K562 (cell line): Measurements from ENCODE around the gene BCL6B. TPM values are rescaled to one million over a fixed set of nuclear protein-coding genes. Genes with fewer than 3 reads are reported as not detected.

Source experiments
- CBFA2T3 ChIP-seq: fragments of 450-650 bp; IDR thresholded peaks from 2 replicates; pipeline ENCODE4 v1.6.1; 2017
- CEBPG ChIP-seq, 3 experiments: fragments of 200-800 bp in 1 of 3; sonication (Bioruptor generic) in 1 of 3; sonication (generic) in 1 of 3; formaldehyde crosslinking in 1 of 3; IDR thresholded peaks in 2 of 3; conservative IDR thresholded peaks in 1 of 3; 2 replicates each; pipeline versions ENCODE4 v1.6.1 to v1.8.0; 2016 to 2022; ENCODE audit warnings: missing compliant biosample characterization in 2 of 3, missing genetic modification characterization in 2 of 3, mild to moderate bottlenecking in 1 of 3, missing genetic modification reagents in 1 of 3
- ELF2 ChIP-seq: fragments of 250-450 bp; sonication (Bioruptor Pico); IDR thresholded peaks from 2 replicates; pipeline ENCODE4 v1.5.0; 2021; ENCODE audit warnings: mild to moderate bottlenecking
- FOXA1 ChIP-seq: fragments of 450-650 bp; IDR thresholded peaks from 2 replicates; pipeline ENCODE4 v1.6.1; 2016; ENCODE audit warnings: mild to moderate bottlenecking, borderline replicate concordance
- L3MBTL2 ChIP-seq: fragments of 450-650 bp; IDR thresholded peaks from 2 replicates; pipeline ENCODE4 v1.6.1; 2016; ENCODE audit warnings: mild to moderate bottlenecking, moderate library complexity
- POLR2B ChIP-seq: fragments of 450-650 bp; IDR thresholded peaks from 2 replicates; pipeline ENCODE4 v1.6.1; 2018; ENCODE audit warnings: low read depth; ENCODE audit not compliant: partially characterized antibody
- PYGO2 ChIP-seq: fragments of 450-650 bp; IDR thresholded peaks from 2 replicates; pipeline ENCODE4 v1.6.1; 2016; ENCODE audit warnings: mild to moderate bottlenecking, missing genetic modification characterization, moderate library complexity, missing compliant biosample characterization
- SMARCB1 ChIP-seq: IDR thresholded peaks from 2 replicates; pipeline ENCODE4 v1.6.1; 2011; ENCODE audit warnings: improper control_type of control experiment, low read depth; ENCODE audit not compliant: insufficient read length
- SOX6 ChIP-seq: fragments of 450-650 bp; IDR thresholded peaks from 2 replicates; pipeline ENCODE4 v1.6.1; 2014; ENCODE audit warnings: mild to moderate bottlenecking
- SUPT5H ChIP-seq: fragments of 450-650 bp; IDR thresholded peaks from 2 replicates; pipeline ENCODE4 v1.6.1; 2016
- WHSC1 ChIP-seq: IDR thresholded peaks from one replicate; pipeline ENCODE4 v1.6.1; 2012; ENCODE audit warnings: low read length, control low read depth, inconsistent platforms
- polyA plus RNA-seq, 8 experiments: library from polyadenylated mRNA; depleted of rRNA in 4 of 8; stranded (reverse) in 5 of 8; unstranded in 3 of 8; fragments of >200 nt; fragmentation: Nextera tagmentation in 2 of 8; fragmentation: Illumina TruSeq in 1 of 8; extraction: Ambion mirVana in 2 of 8; extraction: Trizol in 1 of 8; gene quantifications; 2 replicates each; pipeline versions ENCODE4 v1.2.1 to v1.2.3, GENCODE V29; 2011 to 2014; ENCODE audit warnings: inconsistent platforms in 1 of 8, missing spikeins in 1 of 8
- total RNA-seq, 7 experiments: library from RNA; depleted of rRNA in 6 of 7; stranded (reverse); fragments of >200 nt in 6 of 7; fragmentation: Illumina TruSeq in 2 of 7; extraction: Trizol in 2 of 7; gene quantifications; 2 replicates each; pipeline versions ENCODE4 v1.2.1 to v1.2.3, GENCODE V29; 2011 to 2021; ENCODE audit warnings: low replicate concordance in 1 of 7
- TF ChIP-seq, protein P1 (sequence below): fragments of 450-650 bp; IDR thresholded peaks from 2 replicates; pipeline ENCODE4 v1.6.1; 2016; ENCODE audit warnings: mild to moderate bottlenecking, moderate library complexity
- TF ChIP-seq, protein P2 (sequence below): IDR thresholded peaks from 2 replicates; pipeline ENCODE4 v1.6.1; 2014; ENCODE audit warnings: antibody characterized with exemption

The BCL6B gene
- total and polyA plus RNA-seq, 9 of the 15 experiments (the other 6 are each of a cell fraction or from before 2014, with no cell fraction given) = 0.89 to 5.0 (median 3.6) TPM

DNA sequence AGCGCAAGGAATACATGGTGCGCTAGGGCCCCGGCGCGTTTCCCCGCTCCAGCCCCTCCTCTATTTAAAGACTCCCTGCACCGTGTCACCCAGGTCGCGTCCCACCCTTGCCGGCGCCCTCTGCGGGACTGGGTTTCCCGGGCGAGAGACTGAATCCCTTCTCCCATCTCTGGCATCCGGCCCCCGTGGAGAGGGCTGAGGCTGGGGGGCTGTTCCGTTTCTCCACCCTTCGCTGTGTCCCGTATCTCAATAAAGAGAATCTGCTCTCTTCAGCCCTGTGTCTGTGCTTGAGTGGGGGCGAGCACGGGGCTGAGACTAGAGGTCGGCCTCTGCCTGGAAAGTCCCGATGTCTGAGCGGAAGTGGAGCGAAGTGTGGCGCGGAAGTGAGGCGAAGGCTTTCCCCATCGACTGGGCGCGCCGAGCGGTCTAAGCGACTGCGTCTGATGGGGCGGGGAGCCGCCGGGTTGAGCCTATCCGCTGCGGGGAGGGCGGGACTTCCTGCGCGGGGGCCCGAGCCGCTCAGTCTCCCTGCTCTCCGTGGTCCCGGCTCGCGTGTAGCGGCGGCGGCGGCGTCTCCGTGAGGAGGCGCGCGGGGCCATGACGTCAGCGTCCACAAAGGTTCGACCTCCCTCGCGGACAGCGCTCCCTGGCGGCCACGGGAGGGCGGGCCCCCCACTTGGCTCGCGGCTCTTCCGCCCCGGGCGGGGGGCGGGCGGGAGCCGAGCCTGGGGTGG is 8.4 kb upstream of the BCL6B start (continued):
- TF ChIP-seq, protein P1, sequence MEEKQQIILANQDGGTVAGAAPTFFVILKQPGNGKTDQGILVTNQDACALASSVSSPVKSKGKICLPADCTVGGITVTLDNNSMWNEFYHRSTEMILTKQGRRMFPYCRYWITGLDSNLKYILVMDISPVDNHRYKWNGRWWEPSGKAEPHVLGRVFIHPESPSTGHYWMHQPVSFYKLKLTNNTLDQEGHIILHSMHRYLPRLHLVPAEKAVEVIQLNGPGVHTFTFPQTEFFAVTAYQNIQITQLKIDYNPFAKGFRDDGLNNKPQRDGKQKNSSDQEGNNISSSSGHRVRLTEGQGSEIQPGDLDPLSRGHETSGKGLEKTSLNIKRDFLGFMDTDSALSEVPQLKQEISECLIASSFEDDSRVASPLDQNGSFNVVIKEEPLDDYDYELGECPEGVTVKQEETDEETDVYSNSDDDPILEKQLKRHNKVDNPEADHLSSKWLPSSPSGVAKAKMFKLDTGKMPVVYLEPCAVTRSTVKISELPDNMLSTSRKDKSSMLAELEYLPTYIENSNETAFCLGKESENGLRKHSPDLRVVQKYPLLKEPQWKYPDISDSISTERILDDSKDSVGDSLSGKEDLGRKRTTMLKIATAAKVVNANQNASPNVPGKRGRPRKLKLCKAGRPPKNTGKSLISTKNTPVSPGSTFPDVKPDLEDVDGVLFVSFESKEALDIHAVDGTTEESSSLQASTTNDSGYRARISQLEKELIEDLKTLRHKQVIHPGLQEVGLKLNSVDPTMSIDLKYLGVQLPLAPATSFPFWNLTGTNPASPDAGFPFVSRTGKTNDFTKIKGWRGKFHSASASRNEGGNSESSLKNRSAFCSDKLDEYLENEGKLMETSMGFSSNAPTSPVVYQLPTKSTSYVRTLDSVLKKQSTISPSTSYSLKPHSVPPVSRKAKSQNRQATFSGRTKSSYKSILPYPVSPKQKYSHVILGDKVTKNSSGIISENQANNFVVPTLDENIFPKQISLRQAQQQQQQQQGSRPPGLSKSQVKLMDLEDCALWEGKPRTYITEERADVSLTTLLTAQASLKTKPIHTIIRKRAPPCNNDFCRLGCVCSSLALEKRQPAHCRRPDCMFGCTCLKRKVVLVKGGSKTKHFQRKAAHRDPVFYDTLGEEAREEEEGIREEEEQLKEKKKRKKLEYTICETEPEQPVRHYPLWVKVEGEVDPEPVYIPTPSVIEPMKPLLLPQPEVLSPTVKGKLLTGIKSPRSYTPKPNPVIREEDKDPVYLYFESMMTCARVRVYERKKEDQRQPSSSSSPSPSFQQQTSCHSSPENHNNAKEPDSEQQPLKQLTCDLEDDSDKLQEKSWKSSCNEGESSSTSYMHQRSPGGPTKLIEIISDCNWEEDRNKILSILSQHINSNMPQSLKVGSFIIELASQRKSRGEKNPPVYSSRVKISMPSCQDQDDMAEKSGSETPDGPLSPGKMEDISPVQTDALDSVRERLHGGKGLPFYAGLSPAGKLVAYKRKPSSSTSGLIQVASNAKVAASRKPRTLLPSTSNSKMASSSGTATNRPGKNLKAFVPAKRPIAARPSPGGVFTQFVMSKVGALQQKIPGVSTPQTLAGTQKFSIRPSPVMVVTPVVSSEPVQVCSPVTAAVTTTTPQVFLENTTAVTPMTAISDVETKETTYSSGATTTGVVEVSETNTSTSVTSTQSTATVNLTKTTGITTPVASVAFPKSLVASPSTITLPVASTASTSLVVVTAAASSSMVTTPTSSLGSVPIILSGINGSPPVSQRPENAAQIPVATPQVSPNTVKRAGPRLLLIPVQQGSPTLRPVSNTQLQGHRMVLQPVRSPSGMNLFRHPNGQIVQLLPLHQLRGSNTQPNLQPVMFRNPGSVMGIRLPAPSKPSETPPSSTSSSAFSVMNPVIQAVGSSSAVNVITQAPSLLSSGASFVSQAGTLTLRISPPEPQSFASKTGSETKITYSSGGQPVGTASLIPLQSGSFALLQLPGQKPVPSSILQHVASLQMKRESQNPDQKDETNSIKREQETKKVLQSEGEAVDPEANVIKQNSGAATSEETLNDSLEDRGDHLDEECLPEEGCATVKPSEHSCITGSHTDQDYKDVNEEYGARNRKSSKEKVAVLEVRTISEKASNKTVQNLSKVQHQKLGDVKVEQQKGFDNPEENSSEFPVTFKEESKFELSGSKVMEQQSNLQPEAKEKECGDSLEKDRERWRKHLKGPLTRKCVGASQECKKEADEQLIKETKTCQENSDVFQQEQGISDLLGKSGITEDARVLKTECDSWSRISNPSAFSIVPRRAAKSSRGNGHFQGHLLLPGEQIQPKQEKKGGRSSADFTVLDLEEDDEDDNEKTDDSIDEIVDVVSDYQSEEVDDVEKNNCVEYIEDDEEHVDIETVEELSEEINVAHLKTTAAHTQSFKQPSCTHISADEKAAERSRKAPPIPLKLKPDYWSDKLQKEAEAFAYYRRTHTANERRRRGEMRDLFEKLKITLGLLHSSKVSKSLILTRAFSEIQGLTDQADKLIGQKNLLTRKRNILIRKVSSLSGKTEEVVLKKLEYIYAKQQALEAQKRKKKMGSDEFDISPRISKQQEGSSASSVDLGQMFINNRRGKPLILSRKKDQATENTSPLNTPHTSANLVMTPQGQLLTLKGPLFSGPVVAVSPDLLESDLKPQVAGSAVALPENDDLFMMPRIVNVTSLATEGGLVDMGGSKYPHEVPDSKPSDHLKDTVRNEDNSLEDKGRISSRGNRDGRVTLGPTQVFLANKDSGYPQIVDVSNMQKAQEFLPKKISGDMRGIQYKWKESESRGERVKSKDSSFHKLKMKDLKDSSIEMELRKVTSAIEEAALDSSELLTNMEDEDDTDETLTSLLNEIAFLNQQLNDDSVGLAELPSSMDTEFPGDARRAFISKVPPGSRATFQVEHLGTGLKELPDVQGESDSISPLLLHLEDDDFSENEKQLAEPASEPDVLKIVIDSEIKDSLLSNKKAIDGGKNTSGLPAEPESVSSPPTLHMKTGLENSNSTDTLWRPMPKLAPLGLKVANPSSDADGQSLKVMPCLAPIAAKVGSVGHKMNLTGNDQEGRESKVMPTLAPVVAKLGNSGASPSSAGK = no peak
- TF ChIP-seq FOXA1 (no peak), CBFA2T3 (no peak), SUPT5H (peak; percentile 88), SOX6 (no peak), CEBPG (CRISPR knock-in tag; IDR thresholded peaks at IDR 0.05) (no peak), CEBPG (tag; conservative IDR thresholded peaks at IDR 0.05 in 1 of 2, IDR thresholded peaks at IDR 0.05 in 1 of 2) (no peak), POLR2B (peak; percentile 83), ELF2 (CRISPR knock-in tag) (peak; percentile 70), L3MBTL2 (peak; percentile 14; the same call in 1 of the 2 replicates), PYGO2 (tag) (no peak), SMARCB1 (no peak), WHSC1 (no peak)
- TF ChIP-seq, protein P2, sequence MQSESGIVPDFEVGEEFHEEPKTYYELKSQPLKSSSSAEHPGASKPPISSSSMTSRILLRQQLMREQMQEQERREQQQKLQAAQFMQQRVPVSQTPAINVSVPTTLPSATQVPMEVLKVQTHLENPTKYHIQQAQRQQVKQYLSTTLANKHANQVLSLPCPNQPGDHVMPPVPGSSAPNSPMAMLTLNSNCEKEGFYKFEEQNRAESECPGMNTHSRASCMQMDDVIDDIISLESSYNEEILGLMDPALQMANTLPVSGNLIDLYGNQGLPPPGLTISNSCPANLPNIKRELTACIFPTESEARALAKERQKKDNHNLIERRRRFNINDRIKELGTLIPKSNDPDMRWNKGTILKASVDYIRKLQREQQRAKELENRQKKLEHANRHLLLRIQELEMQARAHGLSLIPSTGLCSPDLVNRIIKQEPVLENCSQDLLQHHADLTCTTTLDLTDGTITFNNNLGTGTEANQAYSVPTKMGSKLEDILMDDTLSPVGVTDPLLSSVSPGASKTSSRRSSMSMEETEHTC = no peak
